Measurements from ENCODE around the gene AMH.
A peak's percentile ranks its signal among the peaks of the same experiment; 100 is the strongest.

AMH gene

DNA sequence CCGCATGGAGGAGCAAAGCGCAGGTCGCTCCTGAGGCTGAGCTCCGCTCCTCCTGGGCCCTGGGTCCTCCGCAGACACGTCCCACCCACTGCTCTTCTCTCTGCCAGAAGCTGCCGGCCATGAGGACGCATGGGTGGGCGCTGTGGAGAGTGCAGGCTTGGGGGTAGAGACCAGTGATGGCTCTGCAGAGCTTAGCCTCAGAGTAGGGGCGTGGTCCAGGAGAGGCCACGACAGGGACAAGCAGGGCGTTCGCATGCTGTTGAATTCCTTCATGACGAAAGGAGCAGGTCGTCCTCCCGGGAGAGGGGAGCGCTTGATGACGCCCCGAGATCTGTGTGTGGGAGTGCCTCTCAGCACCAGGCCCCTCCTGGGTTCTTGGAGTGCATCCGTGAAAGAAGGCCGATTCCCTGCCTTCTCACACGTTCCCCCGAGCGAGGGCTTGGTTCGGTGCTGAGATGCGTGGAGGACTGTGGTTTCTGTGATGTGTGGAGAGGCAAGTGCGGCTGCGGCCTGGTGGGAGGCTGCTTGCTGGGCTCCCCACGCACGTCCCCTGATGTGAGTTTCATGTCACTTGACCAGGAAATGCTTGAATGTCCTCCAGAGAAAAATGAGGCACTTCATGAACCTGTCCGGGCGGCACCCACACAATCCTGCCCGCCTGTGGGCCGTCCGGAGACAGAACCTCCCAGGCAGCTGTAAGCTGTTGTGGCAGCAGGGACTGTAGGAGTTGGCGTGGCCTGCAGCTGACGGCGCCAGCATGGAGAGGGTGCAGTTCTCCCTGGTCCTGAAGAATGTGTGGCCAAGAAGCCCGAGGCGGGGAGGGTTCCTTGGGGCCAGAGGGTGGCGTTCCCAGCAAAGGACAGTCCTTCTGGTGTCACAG lies 8.0 kb upstream of the AMH start (continued):
- TF ChIP-seq ZNF341 (tag by site-specific recombination; IDR thresholded peaks at IDR 0.05; ENCODE audit: low read depth) = 0 out of 2 replicates have a peak, but pooled peaks have one; percentile 20
- TF ChIP-seq KLF8 (tag by site-specific recombination; IDR thresholded peaks at IDR 0.05) = no peak
- no peak for TF ChIP-seq ZSCAN30 (tag by site-specific recombination; IDR thresholded peaks at IDR 0.05)
- TF ChIP-seq ZFP3 (tag by site-specific recombination; IDR thresholded peaks at IDR 0.05; ENCODE audit: low read depth) = no peak
- TF ChIP-seq EGR2 (tag by site-specific recombination; IDR thresholded peaks at IDR 0.05; ENCODE audit: low read depth) = peak; percentile 90
- TF ChIP-seq, protein P1, sequence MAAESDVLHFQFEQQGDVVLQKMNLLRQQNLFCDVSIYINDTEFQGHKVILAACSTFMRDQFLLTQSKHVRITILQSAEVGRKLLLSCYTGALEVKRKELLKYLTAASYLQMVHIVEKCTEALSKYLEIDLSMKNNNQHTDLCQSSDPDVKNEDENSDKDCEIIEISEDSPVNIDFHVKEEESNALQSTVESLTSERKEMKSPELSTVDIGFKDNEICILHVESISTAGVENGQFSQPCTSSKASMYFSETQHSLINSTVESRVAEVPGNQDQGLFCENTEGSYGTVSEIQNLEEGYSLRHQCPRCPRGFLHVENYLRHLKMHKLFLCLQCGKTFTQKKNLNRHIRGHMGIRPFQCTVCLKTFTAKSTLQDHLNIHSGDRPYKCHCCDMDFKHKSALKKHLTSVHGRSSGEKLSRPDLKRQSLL (tag by site-specific recombination; IDR thresholded peaks at IDR 0.05) = no peak
- peak; percentile 29; the same call in 1 of the 2 replicates for TF ChIP-seq SP2 (tag by site-specific recombination; IDR thresholded peaks at IDR 0.05)
- TF ChIP-seq ZBTB17 (tag by site-specific recombination; IDR thresholded peaks at IDR 0.05) = no peak
- no peak for TF ChIP-seq SP3 (tag by site-specific recombination; IDR thresholded peaks at IDR 0.05)
- TF ChIP-seq ZNF670 (tag by site-specific recombination; IDR thresholded peaks at IDR 0.05; ENCODE audit: low read depth) = no peak
- TF ChIP-seq, protein P2, sequence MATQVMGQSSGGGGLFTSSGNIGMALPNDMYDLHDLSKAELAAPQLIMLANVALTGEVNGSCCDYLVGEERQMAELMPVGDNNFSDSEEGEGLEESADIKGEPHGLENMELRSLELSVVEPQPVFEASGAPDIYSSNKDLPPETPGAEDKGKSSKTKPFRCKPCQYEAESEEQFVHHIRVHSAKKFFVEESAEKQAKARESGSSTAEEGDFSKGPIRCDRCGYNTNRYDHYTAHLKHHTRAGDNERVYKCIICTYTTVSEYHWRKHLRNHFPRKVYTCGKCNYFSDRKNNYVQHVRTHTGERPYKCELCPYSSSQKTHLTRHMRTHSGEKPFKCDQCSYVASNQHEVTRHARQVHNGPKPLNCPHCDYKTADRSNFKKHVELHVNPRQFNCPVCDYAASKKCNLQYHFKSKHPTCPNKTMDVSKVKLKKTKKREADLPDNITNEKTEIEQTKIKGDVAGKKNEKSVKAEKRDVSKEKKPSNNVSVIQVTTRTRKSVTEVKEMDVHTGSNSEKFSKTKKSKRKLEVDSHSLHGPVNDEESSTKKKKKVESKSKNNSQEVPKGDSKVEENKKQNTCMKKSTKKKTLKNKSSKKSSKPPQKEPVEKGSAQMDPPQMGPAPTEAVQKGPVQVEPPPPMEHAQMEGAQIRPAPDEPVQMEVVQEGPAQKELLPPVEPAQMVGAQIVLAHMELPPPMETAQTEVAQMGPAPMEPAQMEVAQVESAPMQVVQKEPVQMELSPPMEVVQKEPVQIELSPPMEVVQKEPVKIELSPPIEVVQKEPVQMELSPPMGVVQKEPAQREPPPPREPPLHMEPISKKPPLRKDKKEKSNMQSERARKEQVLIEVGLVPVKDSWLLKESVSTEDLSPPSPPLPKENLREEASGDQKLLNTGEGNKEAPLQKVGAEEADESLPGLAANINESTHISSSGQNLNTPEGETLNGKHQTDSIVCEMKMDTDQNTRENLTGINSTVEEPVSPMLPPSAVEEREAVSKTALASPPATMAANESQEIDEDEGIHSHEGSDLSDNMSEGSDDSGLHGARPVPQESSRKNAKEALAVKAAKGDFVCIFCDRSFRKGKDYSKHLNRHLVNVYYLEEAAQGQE (tag by site-specific recombination; IDR thresholded peaks at IDR 0.05) = peak; percentile 66
- TF ChIP-seq ZEB2 (tag by site-specific recombination; IDR thresholded peaks at IDR 0.05) = 0 out of 2 replicates have a peak, but pooled peaks have one; percentile 4
- TF ChIP-seq ZNF223 (tag by site-specific recombination; IDR thresholded peaks at IDR 0.05) = no peak
- TF ChIP-seq ZNF416 (tag by site-specific recombination; IDR thresholded peaks at IDR 0.05) = no peak
- TF ChIP-seq, protein P3, sequence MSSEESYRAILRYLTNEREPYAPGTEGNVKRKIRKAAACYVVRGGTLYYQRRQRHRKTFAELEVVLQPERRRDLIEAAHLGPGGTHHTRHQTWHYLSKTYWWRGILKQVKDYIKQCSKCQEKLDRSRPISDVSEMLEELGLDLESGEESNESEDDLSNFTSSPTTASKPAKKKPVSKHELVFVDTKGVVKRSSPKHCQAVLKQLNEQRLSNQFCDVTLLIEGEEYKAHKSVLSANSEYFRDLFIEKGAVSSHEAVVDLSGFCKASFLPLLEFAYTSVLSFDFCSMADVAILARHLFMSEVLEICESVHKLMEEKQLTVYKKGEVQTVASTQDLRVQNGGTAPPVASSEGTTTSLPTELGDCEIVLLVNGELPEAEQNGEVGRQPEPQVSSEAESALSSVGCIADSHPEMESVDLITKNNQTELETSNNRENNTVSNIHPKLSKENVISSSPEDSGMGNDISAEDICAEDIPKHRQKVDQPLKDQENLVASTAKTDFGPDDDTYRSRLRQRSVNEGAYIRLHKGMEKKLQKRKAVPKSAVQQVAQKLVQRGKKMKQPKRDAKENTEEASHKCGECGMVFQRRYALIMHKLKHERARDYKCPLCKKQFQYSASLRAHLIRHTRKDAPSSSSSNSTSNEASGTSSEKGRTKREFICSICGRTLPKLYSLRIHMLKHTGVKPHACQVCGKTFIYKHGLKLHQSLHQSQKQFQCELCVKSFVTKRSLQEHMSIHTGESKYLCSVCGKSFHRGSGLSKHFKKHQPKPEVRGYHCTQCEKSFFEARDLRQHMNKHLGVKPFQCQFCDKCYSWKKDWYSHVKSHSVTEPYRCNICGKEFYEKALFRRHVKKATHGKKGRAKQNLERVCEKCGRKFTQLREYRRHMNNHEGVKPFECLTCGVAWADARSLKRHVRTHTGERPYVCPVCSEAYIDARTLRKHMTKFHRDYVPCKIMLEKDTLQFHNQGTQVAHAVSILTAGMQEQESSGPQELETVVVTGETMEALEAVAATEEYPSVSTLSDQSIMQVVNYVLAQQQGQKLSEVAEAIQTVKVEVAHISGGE (tag by site-specific recombination; conservative IDR thresholded peaks at IDR 0.05; ENCODE audit: low read depth) = peak; percentile 55
- no peak for TF ChIP-seq PRDM1 (tag by site-specific recombination; IDR thresholded peaks at IDR 0.05)
- peak; percentile 91 for TF ChIP-seq ZFHX2 (tag by site-specific recombination; conservative IDR thresholded peaks at IDR 0.05)
- no peak for TF ChIP-seq ZNF76 (tag by site-specific recombination; IDR thresholded peaks at IDR 0.05; ENCODE audit: borderline replicate concordance, low read depth)
- TF ChIP-seq ZNF830 (tag by site-specific recombination; IDR thresholded peaks at IDR 0.05; ENCODE audit: low read depth) = no peak
- TF ChIP-seq, protein P4, sequence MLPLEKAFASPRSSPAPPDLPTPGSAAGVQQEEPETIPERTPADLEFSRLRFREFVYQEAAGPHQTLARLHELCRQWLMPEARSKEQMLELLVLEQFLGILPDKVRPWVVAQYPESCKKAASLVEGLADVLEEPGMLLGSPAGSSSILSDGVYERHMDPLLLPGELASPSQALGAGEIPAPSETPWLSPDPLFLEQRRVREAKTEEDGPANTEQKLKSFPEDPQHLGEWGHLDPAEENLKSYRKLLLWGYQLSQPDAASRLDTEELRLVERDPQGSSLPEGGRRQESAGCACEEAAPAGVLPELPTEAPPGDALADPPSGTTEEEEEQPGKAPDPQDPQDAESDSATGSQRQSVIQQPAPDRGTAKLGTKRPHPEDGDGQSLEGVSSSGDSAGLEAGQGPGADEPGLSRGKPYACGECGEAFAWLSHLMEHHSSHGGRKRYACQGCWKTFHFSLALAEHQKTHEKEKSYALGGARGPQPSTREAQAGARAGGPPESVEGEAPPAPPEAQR (tag by site-specific recombination; IDR thresholded peaks at IDR 0.05) = no peak
- TF ChIP-seq, protein P5, sequence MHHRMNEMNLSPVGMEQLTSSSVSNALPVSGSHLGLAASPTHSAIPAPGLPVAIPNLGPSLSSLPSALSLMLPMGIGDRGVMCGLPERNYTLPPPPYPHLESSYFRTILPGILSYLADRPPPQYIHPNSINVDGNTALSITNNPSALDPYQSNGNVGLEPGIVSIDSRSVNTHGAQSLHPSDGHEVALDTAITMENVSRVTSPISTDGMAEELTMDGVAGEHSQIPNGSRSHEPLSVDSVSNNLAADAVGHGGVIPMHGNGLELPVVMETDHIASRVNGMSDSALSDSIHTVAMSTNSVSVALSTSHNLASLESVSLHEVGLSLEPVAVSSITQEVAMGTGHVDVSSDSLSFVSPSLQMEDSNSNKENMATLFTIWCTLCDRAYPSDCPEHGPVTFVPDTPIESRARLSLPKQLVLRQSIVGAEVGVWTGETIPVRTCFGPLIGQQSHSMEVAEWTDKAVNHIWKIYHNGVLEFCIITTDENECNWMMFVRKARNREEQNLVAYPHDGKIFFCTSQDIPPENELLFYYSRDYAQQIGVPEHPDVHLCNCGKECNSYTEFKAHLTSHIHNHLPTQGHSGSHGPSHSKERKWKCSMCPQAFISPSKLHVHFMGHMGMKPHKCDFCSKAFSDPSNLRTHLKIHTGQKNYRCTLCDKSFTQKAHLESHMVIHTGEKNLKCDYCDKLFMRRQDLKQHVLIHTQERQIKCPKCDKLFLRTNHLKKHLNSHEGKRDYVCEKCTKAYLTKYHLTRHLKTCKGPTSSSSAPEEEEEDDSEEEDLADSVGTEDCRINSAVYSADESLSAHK (tag by site-specific recombination; IDR thresholded peaks at IDR 0.05) = no peak
- TF ChIP-seq ZNF626 (tag by site-specific recombination; IDR thresholded peaks at IDR 0.05) = no peak
- TF ChIP-seq, protein P6, sequence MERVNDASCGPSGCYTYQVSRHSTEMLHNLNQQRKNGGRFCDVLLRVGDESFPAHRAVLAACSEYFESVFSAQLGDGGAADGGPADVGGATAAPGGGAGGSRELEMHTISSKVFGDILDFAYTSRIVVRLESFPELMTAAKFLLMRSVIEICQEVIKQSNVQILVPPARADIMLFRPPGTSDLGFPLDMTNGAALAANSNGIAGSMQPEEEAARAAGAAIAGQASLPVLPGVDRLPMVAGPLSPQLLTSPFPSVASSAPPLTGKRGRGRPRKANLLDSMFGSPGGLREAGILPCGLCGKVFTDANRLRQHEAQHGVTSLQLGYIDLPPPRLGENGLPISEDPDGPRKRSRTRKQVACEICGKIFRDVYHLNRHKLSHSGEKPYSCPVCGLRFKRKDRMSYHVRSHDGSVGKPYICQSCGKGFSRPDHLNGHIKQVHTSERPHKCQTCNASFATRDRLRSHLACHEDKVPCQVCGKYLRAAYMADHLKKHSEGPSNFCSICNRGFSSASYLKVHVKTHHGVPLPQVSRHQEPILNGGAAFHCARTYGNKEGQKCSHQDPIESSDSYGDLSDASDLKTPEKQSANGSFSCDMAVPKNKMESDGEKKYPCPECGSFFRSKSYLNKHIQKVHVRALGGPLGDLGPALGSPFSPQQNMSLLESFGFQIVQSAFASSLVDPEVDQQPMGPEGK (tag by site-specific recombination; IDR thresholded peaks at IDR 0.05) = no peak
- no peak for TF ChIP-seq ZNF394 (tag by site-specific recombination; IDR thresholded peaks at IDR 0.05; ENCODE audit: borderline replicate concordance)
- no peak for TF ChIP-seq ZNF623 (tag by site-specific recombination; IDR thresholded peaks at IDR 0.05)

All from HEK293 (cell line).